Liver (tissue), 3 donors: ENCODE measurements around the gene SBK2.

Experiments
- ATF3 ChIP-seq: IDR thresholded peaks from 2 replicates; pipeline ENCODE4 v1.6.1; 2016; ENCODE audit warnings: antibody characterized with exemption
- MAX ChIP-seq: IDR thresholded peaks from 2 replicates; pipeline ENCODE4 v1.6.1; 2016; ENCODE audit warnings: antibody characterized with exemption
- TAF1 ChIP-seq: conservative IDR thresholded peaks from 2 replicates; pipeline ENCODE4 v1.6.1; 2016; ENCODE audit warnings: antibody characterized with exemption, mild to moderate bottlenecking
- TF ChIP-seq, protein P1 (sequence below): fragments of 150-350 bp; IDR thresholded peaks from 2 replicates; pipeline ENCODE4 v1.5.1; 2017; ENCODE audit warnings: improper control_type of control experiment, low read depth, low read length; ENCODE audit not compliant: missing input control
- donor health status: healthy.
- donor health status: healthy.

DNA sequence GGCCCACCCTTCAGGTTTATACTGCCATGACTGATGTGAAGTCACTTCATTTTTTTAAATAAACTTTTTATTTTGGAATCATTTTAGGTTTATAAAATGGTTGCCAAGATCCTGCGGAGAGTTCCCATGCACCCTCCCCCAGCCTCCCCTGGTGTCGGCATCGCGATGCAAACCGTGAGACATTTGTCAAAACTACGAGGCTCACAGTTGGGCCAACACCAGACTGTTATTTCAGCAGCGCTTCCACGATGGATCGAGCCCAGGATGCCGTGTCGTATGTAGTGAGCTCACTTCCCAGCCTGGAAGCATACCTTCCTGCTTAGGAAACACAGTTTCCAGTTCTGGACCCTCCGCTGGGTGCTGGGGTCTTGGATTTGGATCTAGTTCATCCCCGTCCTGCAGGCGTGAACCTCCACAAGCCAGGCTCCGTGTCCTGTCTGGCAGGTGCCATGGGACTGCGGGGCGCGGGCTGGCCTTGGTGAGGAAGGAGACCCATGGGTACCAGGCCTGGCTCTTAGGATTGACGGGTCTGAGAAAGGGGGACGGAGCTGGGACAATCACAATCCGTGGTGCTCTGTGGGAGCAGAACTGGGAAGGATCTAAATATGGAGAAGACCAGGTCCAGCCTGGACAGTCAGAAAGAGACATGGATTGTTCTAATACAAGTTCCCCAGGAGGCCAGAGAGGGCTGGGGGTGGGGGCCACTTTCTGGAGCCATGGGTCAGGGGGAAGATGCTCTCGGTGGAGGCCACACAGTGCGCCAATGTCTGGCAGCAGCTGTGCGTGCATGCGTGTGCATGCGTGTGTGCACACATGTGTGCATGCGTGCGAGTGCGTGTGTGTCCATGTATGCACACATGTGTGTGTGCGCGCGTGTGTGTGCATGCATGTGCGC is 2.4 kb upstream of the SBK2 start:
- TF ChIP-seq MAX: no peak
- TF ChIP-seq, protein P1, sequence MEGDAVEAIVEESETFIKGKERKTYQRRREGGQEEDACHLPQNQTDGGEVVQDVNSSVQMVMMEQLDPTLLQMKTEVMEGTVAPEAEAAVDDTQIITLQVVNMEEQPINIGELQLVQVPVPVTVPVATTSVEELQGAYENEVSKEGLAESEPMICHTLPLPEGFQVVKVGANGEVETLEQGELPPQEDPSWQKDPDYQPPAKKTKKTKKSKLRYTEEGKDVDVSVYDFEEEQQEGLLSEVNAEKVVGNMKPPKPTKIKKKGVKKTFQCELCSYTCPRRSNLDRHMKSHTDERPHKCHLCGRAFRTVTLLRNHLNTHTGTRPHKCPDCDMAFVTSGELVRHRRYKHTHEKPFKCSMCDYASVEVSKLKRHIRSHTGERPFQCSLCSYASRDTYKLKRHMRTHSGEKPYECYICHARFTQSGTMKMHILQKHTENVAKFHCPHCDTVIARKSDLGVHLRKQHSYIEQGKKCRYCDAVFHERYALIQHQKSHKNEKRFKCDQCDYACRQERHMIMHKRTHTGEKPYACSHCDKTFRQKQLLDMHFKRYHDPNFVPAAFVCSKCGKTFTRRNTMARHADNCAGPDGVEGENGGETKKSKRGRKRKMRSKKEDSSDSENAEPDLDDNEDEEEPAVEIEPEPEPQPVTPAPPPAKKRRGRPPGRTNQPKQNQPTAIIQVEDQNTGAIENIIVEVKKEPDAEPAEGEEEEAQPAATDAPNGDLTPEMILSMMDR: no peak
- no peak for TF ChIP-seq TAF1
- no peak for TF ChIP-seq ATF3
